Measurements from ENCODE around the gene AKR7A2. TPM values are rescaled to one million over a fixed set of nuclear protein-coding genes. Genes with fewer than 3 reads are reported as not detected.

Gene AKR7A2
- total and polyA plus RNA-seq, 8 donors = 18.7 to 108 (median 48.6) TPM; not detected in 1

DNA sequence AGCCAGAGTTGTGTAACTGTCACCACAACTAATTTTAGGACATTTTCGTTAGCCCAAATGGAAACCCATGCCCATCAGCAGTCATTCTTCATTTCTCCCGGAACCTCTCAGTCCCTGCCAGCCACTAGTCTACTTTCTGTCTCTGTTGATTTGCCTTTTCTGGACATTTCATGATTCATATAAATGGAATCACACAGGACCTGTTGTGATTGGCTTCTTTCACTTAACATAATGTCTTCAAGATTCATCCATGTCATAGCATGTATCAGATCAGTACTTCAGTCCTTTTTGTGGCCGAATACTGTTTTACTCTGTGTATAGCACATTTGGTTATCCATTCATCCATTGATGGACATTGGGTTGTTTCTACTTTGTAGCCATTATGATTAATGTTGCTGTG lies 7.3 kb upstream of the AKR7A2 start:
- 84 to 93% (median 89%) methylated on average over 3 of the region's 3 CpGs for WGBS, 5 donors
- DNase-seq = no peak
- Histone ChIP-seq H3K9me3 (no peaks in the 10 kb centered on the region), H3K27me3 (no peaks in the 10 kb centered on the region), H3K4me1 (peaks cover 0 to 31% (median 20%) of the 10 kb centered on the region in 4 donors), H3K36me3 (peaks cover 0 to 57% (median 54%) of the 10 kb centered on the region in 4 donors), H3K4me3 (no peak overlapping the region), H3K27ac (no peak overlapping the region)
- intact Hi-C loops (cut with DNase I; ENCODE audit: low total_unique reads) = no loop called here
- TF ChIP-seq EP300 (IDR thresholded peaks at IDR 0.05) (no peak), POLR2AphosphoS5 (IDR thresholded peaks at IDR 0.05) (no peak), POLR2A (IDR thresholded peaks at IDR 0.05) (no peak)
- TF ChIP-seq, protein P1, sequence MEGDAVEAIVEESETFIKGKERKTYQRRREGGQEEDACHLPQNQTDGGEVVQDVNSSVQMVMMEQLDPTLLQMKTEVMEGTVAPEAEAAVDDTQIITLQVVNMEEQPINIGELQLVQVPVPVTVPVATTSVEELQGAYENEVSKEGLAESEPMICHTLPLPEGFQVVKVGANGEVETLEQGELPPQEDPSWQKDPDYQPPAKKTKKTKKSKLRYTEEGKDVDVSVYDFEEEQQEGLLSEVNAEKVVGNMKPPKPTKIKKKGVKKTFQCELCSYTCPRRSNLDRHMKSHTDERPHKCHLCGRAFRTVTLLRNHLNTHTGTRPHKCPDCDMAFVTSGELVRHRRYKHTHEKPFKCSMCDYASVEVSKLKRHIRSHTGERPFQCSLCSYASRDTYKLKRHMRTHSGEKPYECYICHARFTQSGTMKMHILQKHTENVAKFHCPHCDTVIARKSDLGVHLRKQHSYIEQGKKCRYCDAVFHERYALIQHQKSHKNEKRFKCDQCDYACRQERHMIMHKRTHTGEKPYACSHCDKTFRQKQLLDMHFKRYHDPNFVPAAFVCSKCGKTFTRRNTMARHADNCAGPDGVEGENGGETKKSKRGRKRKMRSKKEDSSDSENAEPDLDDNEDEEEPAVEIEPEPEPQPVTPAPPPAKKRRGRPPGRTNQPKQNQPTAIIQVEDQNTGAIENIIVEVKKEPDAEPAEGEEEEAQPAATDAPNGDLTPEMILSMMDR (IDR thresholded peaks at IDR 0.05) = no peak

DNA sequence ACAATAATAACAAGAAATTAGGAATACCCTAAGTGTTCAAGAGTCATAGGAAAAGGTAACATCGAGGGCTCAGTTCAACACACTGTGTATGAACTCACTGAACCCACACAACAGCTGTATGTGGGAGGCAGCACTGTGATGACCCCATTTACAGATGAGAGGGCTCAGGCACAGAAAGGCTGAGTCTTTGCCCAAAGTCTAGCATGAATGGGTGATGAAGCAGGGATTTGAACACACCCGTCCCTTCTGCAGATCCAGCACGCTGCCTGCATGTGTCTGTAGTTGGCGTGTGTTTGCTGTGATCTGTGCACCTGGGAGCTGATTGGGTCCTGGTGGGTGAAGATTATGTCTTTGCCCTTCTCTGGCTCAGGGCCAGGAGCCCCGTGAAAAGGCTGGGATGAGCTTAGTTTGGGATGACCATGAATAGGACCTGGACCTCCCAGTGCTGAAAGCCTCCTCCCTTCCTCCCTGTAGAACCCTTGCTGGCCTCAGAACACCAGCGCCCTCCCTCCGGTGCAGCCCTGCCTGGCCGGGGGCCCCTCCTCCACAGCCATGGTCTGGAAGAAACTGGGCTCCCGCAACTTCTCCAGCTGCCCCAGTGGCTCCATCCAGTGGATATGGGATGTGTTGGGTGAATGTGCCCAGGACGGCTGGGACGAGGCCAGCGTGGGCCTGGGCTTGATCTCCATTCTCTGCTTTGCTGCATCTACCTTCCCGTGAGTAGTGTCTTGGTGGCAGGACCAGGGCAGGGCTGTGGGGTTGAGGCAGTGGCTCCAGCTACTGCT lies 5.4 kb upstream of the AKR7A2 start:
- Histone ChIP-seq H3K27me3 (no peaks in the 10 kb centered on the region), H3K4me3 (no peak overlapping the region), H3K4me1 (peaks cover 10 to 50% (median 36%) of the 10 kb centered on the region in 4 donors), H3K27ac (no peak overlapping the region), H3K36me3 (peaks cover 0 to 39% (median 35%) of the 10 kb centered on the region in 4 donors), H3K9me3 (no peaks in the 10 kb centered on the region)
- DNase-seq = no peak
- intact Hi-C loops (cut with DNase I; ENCODE audit: low total_unique reads) = no loop called here
- TF ChIP-seq POLR2A (IDR thresholded peaks at IDR 0.05) = no peak
- TF ChIP-seq, protein P1 (IDR thresholded peaks at IDR 0.05) = no peak
- 77 to 84% (median 82%) methylated on average over 6 to 13 of the region's 13 CpGs for WGBS, 5 donors

DNA sequence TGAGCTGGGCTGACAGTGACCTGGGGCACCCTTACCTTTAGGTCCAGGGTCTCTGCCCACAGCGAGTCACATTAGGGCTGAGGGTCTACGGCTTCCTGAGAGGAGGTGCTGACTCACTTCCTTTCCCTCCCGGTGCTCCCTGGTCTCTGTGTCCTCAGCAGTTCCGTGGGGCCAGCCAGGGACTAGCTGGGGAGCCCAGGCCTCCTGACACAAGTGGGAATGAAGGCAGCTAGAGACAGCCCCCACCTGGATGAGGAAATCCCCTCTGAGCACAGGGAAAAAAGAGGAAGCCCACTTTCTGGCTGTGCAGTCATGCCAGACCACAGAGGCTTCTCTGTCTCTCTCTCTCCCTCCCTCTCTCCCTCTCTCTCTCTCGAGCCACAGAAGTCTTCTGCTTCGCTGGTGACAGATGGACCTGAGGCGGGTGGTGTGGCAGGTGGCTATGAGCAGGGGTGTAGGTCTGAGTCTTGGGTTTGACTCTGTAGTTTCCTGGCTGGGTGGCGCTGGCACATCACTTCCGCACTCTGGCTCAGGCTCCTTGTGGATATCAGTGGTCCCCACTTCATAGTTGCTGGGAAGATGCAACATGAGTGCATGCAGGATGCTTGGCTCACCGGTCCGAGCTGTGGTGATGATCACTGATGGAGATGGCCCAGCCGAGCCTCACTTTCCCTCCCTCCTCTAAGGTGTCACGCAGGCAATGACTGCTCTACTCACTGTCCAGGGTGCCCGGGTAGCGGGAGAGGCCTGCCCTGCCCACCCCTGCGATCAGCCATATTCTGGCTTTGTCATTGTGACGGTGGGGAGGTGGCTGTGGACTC lies 3.6 kb upstream of the AKR7A2 start:
- intact Hi-C loops (cut with DNase I; ENCODE audit: low total_unique reads) = no loop called here
- no peak overlapping the region for H3K27ac ChIP-seq
- TF ChIP-seq POLR2AphosphoS5 (IDR thresholded peaks at IDR 0.05) (no peak), POLR2A (IDR thresholded peaks at IDR 0.05) (no peak), EP300 (IDR thresholded peaks at IDR 0.05) (no peak)
- TF ChIP-seq, protein P1 (IDR thresholded peaks at IDR 0.05) = no peak
- H3K4me1 ChIP-seq = peaks cover 18 to 60% (median 48%) of the 10 kb centered on the region in 4 donors
- no peaks in the 10 kb centered on the region for H3K27me3 ChIP-seq
- no peak for DNase-seq
- H3K4me3 ChIP-seq = no peak overlapping the region
- peaks cover 0 to 30% (median 26%) of the 10 kb centered on the region in 4 donors for H3K36me3 ChIP-seq
- WGBS, 5 donors = 72 to 85% (median 78%) methylated on average over 11 to 17 of the region's 17 CpGs
- H3K9me3 ChIP-seq = no peaks in the 10 kb centered on the region

DNA sequence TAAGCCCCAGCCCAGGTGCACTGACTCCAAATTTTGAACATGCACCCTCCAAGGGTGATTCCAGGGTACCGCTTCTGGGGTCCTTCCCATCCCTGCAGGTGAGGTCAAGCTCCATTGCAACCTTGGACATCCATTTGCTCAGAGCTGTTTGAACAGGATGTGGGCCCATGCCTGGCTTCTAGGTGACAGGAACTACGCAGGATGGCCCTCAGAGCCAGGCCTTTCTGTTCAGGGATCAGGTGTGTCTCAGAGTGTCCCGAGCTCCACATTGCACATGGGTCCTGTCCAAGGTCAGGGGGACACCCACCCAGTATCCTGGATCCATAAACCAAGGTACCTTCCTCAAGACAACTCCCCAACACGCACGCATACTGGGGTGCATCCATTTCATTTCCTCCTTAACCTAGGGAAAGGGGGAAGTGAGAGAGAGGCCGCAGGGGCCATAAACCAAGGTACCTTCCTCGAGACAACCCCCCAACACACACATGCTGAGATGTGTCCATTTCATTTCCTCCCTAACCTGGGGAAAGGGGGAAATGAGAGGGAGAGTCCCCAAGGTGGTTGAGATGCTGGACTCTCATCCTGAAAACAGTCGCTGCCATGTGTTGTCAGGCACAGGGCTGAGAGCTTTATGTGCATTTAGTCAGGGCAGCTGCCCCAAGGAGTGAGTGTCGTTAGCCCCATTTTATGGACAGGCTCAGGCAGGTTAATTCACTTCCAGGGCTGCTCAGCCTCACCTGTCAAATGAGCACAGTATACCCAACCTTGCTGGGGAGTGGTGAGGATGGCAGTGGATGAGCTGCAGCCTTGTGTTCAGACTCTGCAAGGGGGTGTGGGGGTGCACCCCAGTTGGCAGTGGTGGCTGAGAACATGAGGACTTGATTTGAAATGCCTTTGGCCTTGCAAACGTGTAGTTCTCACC lies 2.3 kb upstream of the AKR7A2 start:
- WGBS, 5 donors = 83 to 88% (median 84%) methylated on average over 9 to 10 of the region's 10 CpGs
- DNase-seq = no peak

More for the DNA sequence above, 2.3 kb upstream of the AKR7A2 start:
- H3K4me1 ChIP-seq = peaks cover 19 to 74% (median 55%) of the 10 kb centered on the region in 4 donors
- H3K27ac ChIP-seq = no peak overlapping the region
- no peaks in the 10 kb centered on the region for H3K27me3 ChIP-seq
- intact Hi-C loops (cut with DNase I; ENCODE audit: low total_unique reads) = no loop called here
- H3K9me3 ChIP-seq = no peaks in the 10 kb centered on the region
- H3K4me3 ChIP-seq = no peak overlapping the region
- TF ChIP-seq POLR2AphosphoS5 (IDR thresholded peaks at IDR 0.05) (no peak), POLR2A (IDR thresholded peaks at IDR 0.05) (no peak), EP300 (IDR thresholded peaks at IDR 0.05) (no peak)
- TF ChIP-seq, protein P1 (IDR thresholded peaks at IDR 0.05) = no peak
- peaks cover 0 to 22% (median 17%) of the 10 kb centered on the region in 4 donors for H3K36me3 ChIP-seq
